WERI-Rb-1 (cell line): Measurements from ENCODE around the gene PRDM9.

ENCODE experiments used
- DNase-seq: peaks from one replicate; pipeline ENCODE4 v3.0.0-alpha.2; 2020
- H3K27ac ChIP-seq: fragments of 250-450 bp; sonication (Bioruptor Pico); 2 replicates; pipeline ENCODE4 v1.5.1; 2020; ENCODE audit warnings: mild to moderate bottlenecking, moderate library complexity
- H3K27me3 ChIP-seq: fragments of 250-450 bp; sonication (Bioruptor Pico); 2 replicates; pipeline ENCODE4 v1.5.1; 2021; ENCODE audit warnings: mild to moderate bottlenecking, low read depth, moderate library complexity; ENCODE audit not compliant: insufficient read depth, severe bottlenecking
- H3K36me3 ChIP-seq: fragments of 250-450 bp; sonication (Bioruptor Pico); 2 replicates; pipeline ENCODE4 v1.5.1; 2020; ENCODE audit warnings: mild to moderate bottlenecking, moderate library complexity
- H3K4me3 ChIP-seq: 2 replicates; pipeline ENCODE4 v1.5.1; 2011; ENCODE audit warnings: low read depth, mild to moderate bottlenecking, control low read depth, low read length
- H3K9me3 ChIP-seq: fragments of 250-450 bp; sonication (Bioruptor Pico); 2 replicates; pipeline ENCODE4 v1.5.1; 2021; ENCODE audit warnings: mild to moderate bottlenecking, moderate library complexity; ENCODE audit not compliant: severe bottlenecking
- TF ChIP-seq, protein P1 (sequence below): IDR thresholded peaks from 2 replicates; pipeline ENCODE4 v1.5.1; 2011; ENCODE audit warnings: low read depth, mild to moderate bottlenecking, control low read depth, inconsistent platforms, low read length

Gene PRDM9

DNA sequence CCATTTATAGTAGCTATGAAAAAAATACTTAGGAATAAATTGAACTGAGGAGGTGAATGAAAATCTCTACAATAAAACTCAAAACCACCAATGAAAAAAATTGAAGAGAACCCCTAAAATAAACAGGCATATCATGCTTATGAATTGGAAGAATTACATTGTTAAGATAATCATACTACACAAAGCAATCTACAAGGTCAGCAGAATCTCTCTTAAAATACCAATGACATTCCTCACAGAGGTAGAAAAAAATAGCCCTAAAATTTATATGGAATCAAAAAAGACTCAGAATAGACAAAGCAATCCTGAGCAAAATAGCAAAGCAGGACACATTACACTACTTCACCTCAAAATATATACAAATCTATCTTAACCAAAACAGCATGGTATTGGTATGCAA lies 23.2 kb downstream of the PRDM9 start:
- TF ChIP-seq, protein P1, sequence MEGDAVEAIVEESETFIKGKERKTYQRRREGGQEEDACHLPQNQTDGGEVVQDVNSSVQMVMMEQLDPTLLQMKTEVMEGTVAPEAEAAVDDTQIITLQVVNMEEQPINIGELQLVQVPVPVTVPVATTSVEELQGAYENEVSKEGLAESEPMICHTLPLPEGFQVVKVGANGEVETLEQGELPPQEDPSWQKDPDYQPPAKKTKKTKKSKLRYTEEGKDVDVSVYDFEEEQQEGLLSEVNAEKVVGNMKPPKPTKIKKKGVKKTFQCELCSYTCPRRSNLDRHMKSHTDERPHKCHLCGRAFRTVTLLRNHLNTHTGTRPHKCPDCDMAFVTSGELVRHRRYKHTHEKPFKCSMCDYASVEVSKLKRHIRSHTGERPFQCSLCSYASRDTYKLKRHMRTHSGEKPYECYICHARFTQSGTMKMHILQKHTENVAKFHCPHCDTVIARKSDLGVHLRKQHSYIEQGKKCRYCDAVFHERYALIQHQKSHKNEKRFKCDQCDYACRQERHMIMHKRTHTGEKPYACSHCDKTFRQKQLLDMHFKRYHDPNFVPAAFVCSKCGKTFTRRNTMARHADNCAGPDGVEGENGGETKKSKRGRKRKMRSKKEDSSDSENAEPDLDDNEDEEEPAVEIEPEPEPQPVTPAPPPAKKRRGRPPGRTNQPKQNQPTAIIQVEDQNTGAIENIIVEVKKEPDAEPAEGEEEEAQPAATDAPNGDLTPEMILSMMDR = no peak
- DNase-seq = no peak
- Histone ChIP-seq H3K27ac (no peak overlapping the region), H3K27me3 (no peaks in the 10 kb centered on the region), H3K36me3 (no peaks in the 10 kb centered on the region), H3K4me3 (no peak overlapping the region), H3K9me3 (no peaks in the 10 kb centered on the region)

DNA sequence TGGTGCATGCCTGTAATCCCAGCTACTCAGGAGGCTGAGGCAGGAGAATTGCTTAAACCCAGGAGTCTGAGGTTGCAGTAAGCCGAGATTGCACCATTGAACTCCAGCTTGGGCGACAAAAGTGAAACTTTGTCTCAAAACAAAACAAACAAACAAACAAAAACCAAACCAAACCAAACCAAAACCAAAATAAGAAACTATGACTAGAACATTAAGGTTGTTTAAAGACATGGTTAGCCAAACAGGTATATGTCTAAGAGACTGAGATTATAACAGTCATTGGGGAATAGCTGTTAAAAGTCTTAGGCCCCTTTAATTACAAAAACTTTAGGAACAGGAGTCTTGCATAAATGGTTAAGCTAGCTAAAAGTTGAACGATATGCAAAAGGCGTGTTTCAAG lies 63.6 kb downstream of the PRDM9 start:
- TF ChIP-seq, protein P1 = no peak
- H3K36me3 ChIP-seq = no peaks in the 10 kb centered on the region
- no peaks in the 10 kb centered on the region for H3K27me3 ChIP-seq
- no peak overlapping the region for H3K27ac ChIP-seq
- no peak for DNase-seq
- no peaks in the 10 kb centered on the region for H3K9me3 ChIP-seq
- no peak overlapping the region for H3K4me3 ChIP-seq
